Measurements from ENCODE around the gene CGAS. TPM values are rescaled to one million over a fixed set of nuclear protein-coding genes. Genes with fewer than 3 reads are reported as not detected.
A peak's percentile ranks its signal among the peaks of the same experiment; 100 is the strongest.

CGAS gene
- total and polyA plus RNA-seq, 2 of the 13 experiments (the other 11 are each of a cell fraction or from before 2014, with no cell fraction given), result 0.03 to 0.07 TPM

DNA sequence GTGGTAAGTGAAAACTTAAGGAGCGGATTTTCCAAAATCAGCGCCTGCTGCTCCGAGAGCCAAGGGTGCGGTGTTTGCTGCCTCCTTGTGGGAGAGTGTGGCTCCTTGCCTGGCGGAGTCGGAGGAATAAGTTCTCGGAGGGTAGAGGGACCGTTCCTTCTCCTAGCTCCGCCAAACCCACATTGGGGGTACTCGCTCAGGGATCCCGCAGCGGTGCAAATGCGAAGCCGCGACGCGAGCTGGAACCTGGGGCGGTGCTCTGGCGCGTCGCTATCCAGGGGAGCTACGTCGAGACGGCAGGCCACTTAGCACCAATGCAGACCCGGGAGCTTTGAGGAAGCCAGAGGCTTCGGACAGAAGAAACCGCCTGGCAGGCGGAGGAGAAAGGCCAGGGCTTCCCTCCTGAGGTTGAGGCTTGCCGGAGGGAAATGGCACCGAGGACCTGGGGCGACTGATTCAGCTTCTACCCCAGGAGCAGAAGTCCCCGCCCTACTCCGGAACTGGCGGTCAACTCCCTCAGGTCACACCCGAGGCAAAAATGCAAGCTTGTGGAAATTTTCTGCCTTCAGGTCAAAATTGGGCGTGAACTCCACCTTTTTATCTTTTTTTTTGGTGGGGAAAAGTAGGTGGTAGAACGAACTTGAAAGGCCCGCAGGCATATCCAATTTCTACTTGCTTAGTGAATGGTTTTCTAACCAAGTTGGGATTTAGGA lies 63.1 kb downstream of the CGAS start (continued):
- TF ChIP-seq ZNF350 (CRISPR knock-in tag; IDR thresholded peaks at IDR 0.05; ENCODE audit: borderline replicate concordance, low read depth) (no peak), FOXC1 (CRISPR knock-in tag; IDR thresholded peaks at IDR 0.05; ENCODE audit: borderline replicate concordance) (no peak), SNAPC2 (CRISPR knock-in tag; IDR thresholded peaks at IDR 0.05) (peak; percentile 31; the same call in 1 of the 2 replicates), IKZF4 (CRISPR knock-in tag; IDR thresholded peaks at IDR 0.05; ENCODE audit: borderline replicate concordance, low read depth, not compliant biosample characterization) (no peak), PRMT3 (CRISPR knock-in tag; IDR thresholded peaks at IDR 0.05; ENCODE audit: borderline replicate concordance, low read depth) (no peak), MAFK (conservative IDR thresholded peaks at IDR 0.05 in 1 of 2, IDR thresholded peaks at IDR 0.05 in 1 of 2; ENCODE audit: low read length in 2 of 2) (peak; percentile 58 to 67; a peak in 3 of 4 replicates), ZNF530 (CRISPR knock-in tag; IDR thresholded peaks at IDR 0.05; ENCODE audit: low read depth) (no peak), ZNF501 (CRISPR knock-in tag; IDR thresholded peaks at IDR 0.05) (no peak), PCBP2 (optimal IDR thresholded peaks at IDR 0.05; ENCODE audit: low read depth, low read length, poor library complexity, severe bottlenecking) (no peak)
- TF ChIP-seq, protein P1, sequence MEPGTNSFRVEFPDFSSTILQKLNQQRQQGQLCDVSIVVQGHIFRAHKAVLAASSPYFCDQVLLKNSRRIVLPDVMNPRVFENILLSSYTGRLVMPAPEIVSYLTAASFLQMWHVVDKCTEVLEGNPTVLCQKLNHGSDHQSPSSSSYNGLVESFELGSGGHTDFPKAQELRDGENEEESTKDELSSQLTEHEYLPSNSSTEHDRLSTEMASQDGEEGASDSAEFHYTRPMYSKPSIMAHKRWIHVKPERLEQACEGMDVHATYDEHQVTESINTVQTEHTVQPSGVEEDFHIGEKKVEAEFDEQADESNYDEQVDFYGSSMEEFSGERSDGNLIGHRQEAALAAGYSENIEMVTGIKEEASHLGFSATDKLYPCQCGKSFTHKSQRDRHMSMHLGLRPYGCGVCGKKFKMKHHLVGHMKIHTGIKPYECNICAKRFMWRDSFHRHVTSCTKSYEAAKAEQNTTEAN (CRISPR knock-in tag; conservative IDR thresholded peaks at IDR 0.05), result no peak
- TF ChIP-seq, protein P2, sequence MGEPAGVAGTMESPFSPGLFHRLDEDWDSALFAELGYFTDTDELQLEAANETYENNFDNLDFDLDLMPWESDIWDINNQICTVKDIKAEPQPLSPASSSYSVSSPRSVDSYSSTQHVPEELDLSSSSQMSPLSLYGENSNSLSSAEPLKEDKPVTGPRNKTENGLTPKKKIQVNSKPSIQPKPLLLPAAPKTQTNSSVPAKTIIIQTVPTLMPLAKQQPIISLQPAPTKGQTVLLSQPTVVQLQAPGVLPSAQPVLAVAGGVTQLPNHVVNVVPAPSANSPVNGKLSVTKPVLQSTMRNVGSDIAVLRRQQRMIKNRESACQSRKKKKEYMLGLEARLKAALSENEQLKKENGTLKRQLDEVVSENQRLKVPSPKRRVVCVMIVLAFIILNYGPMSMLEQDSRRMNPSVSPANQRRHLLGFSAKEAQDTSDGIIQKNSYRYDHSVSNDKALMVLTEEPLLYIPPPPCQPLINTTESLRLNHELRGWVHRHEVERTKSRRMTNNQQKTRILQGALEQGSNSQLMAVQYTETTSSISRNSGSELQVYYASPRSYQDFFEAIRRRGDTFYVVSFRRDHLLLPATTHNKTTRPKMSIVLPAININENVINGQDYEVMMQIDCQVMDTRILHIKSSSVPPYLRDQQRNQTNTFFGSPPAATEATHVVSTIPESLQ (CRISPR knock-in tag; conservative IDR thresholded peaks at IDR 0.05), result no peak
- TF ChIP-seq, protein P3, sequence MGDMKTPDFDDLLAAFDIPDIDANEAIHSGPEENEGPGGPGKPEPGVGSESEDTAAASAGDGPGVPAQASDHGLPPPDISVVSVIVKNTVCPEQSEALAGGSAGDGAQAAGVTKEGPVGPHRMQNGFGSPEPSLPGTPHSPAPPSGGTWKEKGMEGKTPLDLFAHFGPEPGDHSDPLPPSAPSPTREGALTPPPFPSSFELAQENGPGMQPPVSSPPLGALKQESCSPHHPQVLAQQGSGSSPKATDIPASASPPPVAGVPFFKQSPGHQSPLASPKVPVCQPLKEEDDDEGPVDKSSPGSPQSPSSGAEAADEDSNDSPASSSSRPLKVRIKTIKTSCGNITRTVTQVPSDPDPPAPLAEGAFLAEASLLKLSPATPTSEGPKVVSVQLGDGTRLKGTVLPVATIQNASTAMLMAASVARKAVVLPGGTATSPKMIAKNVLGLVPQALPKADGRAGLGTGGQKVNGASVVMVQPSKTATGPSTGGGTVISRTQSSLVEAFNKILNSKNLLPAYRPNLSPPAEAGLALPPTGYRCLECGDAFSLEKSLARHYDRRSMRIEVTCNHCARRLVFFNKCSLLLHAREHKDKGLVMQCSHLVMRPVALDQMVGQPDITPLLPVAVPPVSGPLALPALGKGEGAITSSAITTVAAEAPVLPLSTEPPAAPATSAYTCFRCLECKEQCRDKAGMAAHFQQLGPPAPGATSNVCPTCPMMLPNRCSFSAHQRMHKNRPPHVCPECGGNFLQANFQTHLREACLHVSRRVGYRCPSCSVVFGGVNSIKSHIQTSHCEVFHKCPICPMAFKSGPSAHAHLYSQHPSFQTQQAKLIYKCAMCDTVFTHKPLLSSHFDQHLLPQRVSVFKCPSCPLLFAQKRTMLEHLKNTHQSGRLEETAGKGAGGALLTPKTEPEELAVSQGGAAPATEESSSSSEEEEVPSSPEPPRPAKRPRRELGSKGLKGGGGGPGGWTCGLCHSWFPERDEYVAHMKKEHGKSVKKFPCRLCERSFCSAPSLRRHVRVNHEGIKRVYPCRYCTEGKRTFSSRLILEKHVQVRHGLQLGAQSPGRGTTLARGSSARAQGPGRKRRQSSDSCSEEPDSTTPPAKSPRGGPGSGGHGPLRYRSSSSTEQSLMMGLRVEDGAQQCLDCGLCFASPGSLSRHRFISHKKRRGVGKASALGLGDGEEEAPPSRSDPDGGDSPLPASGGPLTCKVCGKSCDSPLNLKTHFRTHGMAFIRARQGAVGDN (CRISPR knock-in tag; IDR thresholded peaks at IDR 0.05), result peak; percentile 53
- TF ChIP-seq, protein P4, sequence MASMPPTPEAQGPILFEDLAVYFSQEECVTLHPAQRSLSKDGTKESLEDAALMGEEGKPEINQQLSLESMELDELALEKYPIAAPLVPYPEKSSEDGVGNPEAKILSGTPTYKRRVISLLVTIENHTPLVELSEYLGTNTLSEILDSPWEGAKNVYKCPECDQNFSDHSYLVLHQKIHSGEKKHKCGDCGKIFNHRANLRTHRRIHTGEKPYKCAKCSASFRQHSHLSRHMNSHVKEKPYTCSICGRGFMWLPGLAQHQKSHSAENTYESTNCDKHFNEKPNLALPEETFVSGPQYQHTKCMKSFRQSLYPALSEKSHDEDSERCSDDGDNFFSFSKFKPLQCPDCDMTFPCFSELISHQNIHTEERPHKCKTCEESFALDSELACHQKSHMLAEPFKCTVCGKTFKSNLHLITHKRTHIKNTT (CRISPR knock-in tag; IDR thresholded peaks at IDR 0.05), result no peak
- TF ChIP-seq, protein P5, sequence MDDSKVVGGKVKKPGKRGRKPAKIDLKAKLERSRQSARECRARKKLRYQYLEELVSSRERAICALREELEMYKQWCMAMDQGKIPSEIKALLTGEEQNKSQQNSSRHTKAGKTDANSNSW (CRISPR knock-in tag; IDR thresholded peaks at IDR 0.05; ENCODE audit: borderline replicate concordance), result no peak
- TF ChIP-seq, protein P6, sequence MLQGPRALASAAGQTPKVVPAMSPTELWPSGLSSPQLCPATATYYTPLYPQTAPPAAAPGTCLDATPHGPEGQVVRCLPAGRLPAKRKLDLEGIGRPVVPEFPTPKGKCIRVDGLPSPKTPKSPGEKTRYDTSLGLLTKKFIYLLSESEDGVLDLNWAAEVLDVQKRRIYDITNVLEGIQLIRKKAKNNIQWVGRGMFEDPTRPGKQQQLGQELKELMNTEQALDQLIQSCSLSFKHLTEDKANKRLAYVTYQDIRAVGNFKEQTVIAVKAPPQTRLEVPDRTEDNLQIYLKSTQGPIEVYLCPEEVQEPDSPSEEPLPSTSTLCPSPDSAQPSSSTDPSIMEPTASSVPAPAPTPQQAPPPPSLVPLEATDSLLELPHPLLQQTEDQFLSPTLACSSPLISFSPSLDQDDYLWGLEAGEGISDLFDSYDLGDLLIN (CRISPR knock-in tag; IDR thresholded peaks at IDR 0.05; ENCODE audit: borderline replicate concordance), result no peak
